Fibroblast of lung (primary cell): ENCODE measurements around the gene HERPUD1.
"Not testable (repeated sequence)": the region's sequence is repeated elsewhere in the genome, so short reads cannot be mapped to it uniquely, and the experiment has no call there.

Experiments
- EZH2 ChIP-seq: IDR thresholded peaks from 2 replicates; pipeline ENCODE4 v1.5.1; 2012; ENCODE audit warnings: low read length, control low read depth, mild to moderate bottlenecking; ENCODE audit errors: missing control alignments
- TF ChIP-seq, protein P1 (sequence below), 2 donors: IDR thresholded peaks in 1 of 2; conservative IDR thresholded peaks in 1 of 2; 1 replicate in 1 of 2; 2 replicates in 1 of 2; pipeline ENCODE4 v1.5.1; 2011 to 2012; ENCODE audit warnings: low read length in 2 of 2, control low read depth in 1 of 2, inconsistent platforms in 1 of 2, low read depth in 1 of 2, mild to moderate bottlenecking in 1 of 2

DNA sequence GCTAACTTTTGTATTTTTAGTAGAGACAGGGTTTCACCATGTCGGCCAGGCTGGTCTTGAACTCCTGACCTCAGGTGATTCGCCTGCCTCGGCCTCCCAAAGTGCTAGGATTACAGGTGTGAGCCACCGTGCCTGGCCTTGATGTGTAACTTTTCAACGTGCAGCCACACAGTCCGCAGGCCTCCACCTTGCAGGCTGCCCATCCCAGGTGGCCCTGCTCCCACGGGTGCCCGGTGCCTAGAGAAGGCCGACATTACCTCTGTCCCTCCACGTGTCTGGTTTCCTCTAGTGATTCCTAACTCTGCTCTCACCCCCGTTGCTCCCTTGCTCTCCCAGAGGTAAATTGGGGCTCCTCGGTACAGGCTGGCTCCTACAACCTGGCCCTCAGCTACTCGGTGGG, 47.0 kb upstream of the HERPUD1 start:
- TF ChIP-seq, protein P1, sequence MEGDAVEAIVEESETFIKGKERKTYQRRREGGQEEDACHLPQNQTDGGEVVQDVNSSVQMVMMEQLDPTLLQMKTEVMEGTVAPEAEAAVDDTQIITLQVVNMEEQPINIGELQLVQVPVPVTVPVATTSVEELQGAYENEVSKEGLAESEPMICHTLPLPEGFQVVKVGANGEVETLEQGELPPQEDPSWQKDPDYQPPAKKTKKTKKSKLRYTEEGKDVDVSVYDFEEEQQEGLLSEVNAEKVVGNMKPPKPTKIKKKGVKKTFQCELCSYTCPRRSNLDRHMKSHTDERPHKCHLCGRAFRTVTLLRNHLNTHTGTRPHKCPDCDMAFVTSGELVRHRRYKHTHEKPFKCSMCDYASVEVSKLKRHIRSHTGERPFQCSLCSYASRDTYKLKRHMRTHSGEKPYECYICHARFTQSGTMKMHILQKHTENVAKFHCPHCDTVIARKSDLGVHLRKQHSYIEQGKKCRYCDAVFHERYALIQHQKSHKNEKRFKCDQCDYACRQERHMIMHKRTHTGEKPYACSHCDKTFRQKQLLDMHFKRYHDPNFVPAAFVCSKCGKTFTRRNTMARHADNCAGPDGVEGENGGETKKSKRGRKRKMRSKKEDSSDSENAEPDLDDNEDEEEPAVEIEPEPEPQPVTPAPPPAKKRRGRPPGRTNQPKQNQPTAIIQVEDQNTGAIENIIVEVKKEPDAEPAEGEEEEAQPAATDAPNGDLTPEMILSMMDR (conservative IDR thresholded peaks at IDR 0.05 in 1 of 2, IDR thresholded peaks at IDR 0.05 in 1 of 2; ENCODE audit: low read depth in 1 of 2, low read length in 2 of 2) = not testable (repeated sequence)
- TF ChIP-seq EZH2 = not testable (repeated sequence)
